A549 (cell line): Measurements from ENCODE around the gene SHCBP1. TPM values are rescaled to one million over a fixed set of nuclear protein-coding genes. Genes with fewer than 3 reads are reported as not detected.
"Not testable (repeated sequence)": the region's sequence is repeated elsewhere in the genome, so short reads cannot be mapped to it uniquely, and the experiment has no call there.

Experiments
- ATAC-seq, 2 experiments: fragments of 200-7000 bp in 1 of 2; fragments of >200 bp in 1 of 2; cut with Nextera tagmentation in 1 of 2; cut with Tn5 transposase in 1 of 2; 3 replicates each; pipeline versions ENCODE4 v1.8.0 to v1.9.1; 2018 to 2020; ENCODE audit warnings: mild to moderate bottlenecking in 1 of 2, moderate library complexity in 1 of 2
- CTCF ChIA-PET: fragments of 300-600 bp; sonication (Branson Sonifier 250); formaldehyde crosslinking; extraction: SDS; loops from one replicate; lab custom pipeline; 2021; ENCODE audit warnings: antibody characterized with exemption, inconsistent platforms; lab: Yijun Ruan, JAX
- POLR2A ChIA-PET: fragments of 350-600 bp; formaldehyde crosslinking; extraction: SDS; loops from one replicate; lab custom pipeline; 2021; ENCODE audit warnings: antibody characterized with exemption, inconsistent platforms; lab: Yijun Ruan, JAX
- DNase-seq, 2 experiments: peaks; one replicate each; pipeline versions ENCODE4 v3.0.0 to v3.0.0-alpha.2; 2011 to 2016; ENCODE audit warnings: low read depth in 1 of 2, low spot score in 1 of 2
- FAIRE-seq: peaks from 2 replicates; lab custom pipeline; 2011; peaks lifted over from hg19 to GRCh38; lab: Jason Lieb, UNC
- H3K27ac ChIP-seq, 2 experiments: fragments of >200 bp; sonication (Bioruptor Twin); formaldehyde crosslinking; 3 replicates each; pipeline ENCODE4 v1.5.1; 2016 to 2017
- H3K4me1 ChIP-seq: fragments of >200 bp; sonication (Bioruptor Twin); formaldehyde crosslinking; 3 replicates; pipeline ENCODE4 v1.6.1; 2016
- H3K4me2 ChIP-seq: fragments of >200 bp; sonication (Bioruptor Twin); formaldehyde crosslinking; 3 replicates; pipeline ENCODE4 v1.6.1; 2016
- H3K4me3 ChIP-seq: fragments of >200 bp; sonication (Bioruptor Twin); formaldehyde crosslinking; 3 replicates; pipeline ENCODE4 v1.5.1; 2016
- H3K9me3 ChIP-seq: fragments of >200 bp; sonication (Bioruptor Twin); formaldehyde crosslinking; 3 replicates; pipeline ENCODE4 v1.6.1; 2016
- BHLHE40 ChIP-seq: IDR thresholded peaks from 2 replicates; pipeline ENCODE4 v1.6.1; 2012; ENCODE audit warnings: low read depth, low read length, inconsistent platforms
- CBX2 ChIP-seq: fragments of 200-600 bp; sonication (generic); IDR thresholded peaks from 2 replicates; pipeline ENCODE4 v1.6.1; 2016; ENCODE audit warnings: low read depth, mild to moderate bottlenecking, borderline replicate concordance
- EHF ChIP-seq: fragments of 250-450 bp; sonication (Bioruptor Pico); IDR thresholded peaks from 2 replicates; pipeline ENCODE4 v1.5.0; 2020; ENCODE audit warnings: mild to moderate bottlenecking
- EHMT2 ChIP-seq: fragments of 200-600 bp; sonication (generic); IDR thresholded peaks from 2 replicates; pipeline ENCODE4 v1.6.1; 2016; ENCODE audit warnings: antibody characterized with exemption, low read depth, mild to moderate bottlenecking, moderate library complexity
- FOSL2 ChIP-seq, 2 experiments: fragments of 450-650 bp in 1 of 2; fragments of >200 bp in 1 of 2; sonication (Bioruptor Twin) in 1 of 2; formaldehyde crosslinking; IDR thresholded peaks; 2 replicates each; pipeline versions ENCODE4 v1.5.0 to v1.6.1; 2016 to 2020; ENCODE audit warnings: mild to moderate bottlenecking in 1 of 2, moderate library complexity in 1 of 2
- KDM1A ChIP-seq: fragments of 200-600 bp; sonication (generic); IDR thresholded peaks from 2 replicates; pipeline ENCODE4 v1.6.1; 2016; ENCODE audit warnings: low read depth, mild to moderate bottlenecking
- MAZ ChIP-seq: fragments of 150-350 bp; IDR thresholded peaks from 2 replicates; pipeline ENCODE4 v1.6.1; 2014; ENCODE audit warnings: antibody characterized with exemption, low read depth, low read length, borderline replicate concordance
- NFE2L2 ChIP-seq: fragments of 150-350 bp; conservative IDR thresholded peaks from 2 replicates; pipeline ENCODE4 v1.6.1; 2014; ENCODE audit warnings: low read length
- NPAS2 ChIP-seq: fragments of 250-450 bp; sonication (Bioruptor Pico); IDR thresholded peaks from 2 replicates; pipeline ENCODE4 v1.8.0; 2022; ENCODE audit warnings: mild to moderate bottlenecking, moderate library complexity, borderline replicate concordance
- POLR2A ChIP-seq: IDR thresholded peaks from 2 replicates; pipeline ENCODE4 v1.6.1; 2012; ENCODE audit warnings: mild to moderate bottlenecking, low read length
- POLR2AphosphoS2 ChIP-seq: conservative IDR thresholded peaks from 2 replicates; pipeline ENCODE4 v1.6.1; 2012; ENCODE audit warnings: low read length, improper control_type of control experiment, inconsistent platforms
- RNF2 ChIP-seq: fragments of 200-600 bp; sonication (generic); IDR thresholded peaks from 2 replicates; pipeline ENCODE4 v1.6.1; 2016; ENCODE audit warnings: low read depth, mild to moderate bottlenecking, antibody characterized with exemption, moderate library complexity, borderline replicate concordance
- SMC3 ChIP-seq: fragments of >200 bp; sonication (Bioruptor Twin); formaldehyde crosslinking; IDR thresholded peaks from 3 replicates; pipeline ENCODE4 v1.6.1; 2018; ENCODE audit warnings: inconsistent platforms
- ZSCAN20 ChIP-seq: fragments of 250-450 bp; sonication (Bioruptor Pico); IDR thresholded peaks from 2 replicates; pipeline ENCODE4 v1.8.0; 2022; ENCODE audit warnings: mild to moderate bottlenecking, moderate library complexity
- WGBS: methylation state at CpG from one replicate; pipeline ENCODE4 v1.1.6; 2017; ENCODE audit errors: missing lambda C conversion rate; 5-methylcytosine and 5-hydroxymethylcytosine counted together
- polyA plus RNA-seq, 4 experiments: library from polyadenylated mRNA; depleted of rRNA in 3 of 4; stranded (reverse); fragments of >200 nt; fragmentation: RNase III in 1 of 4; extraction: RNeasy Plus Mini Kit Qiagen cat#74134 plus additional on column Dnase treatment in 1 of 4; gene quantifications; 2 replicates in 3 of 4; 3 replicates in 1 of 4; pipeline ENCODE4 v1.2.3, GENCODE V29; 2011 to 2017
- TF ChIP-seq, protein P1 (sequence below): fragments of 450-650 bp; IDR thresholded peaks from 2 replicates; pipeline ENCODE4 v1.6.1; 2014; ENCODE audit warnings: antibody characterized with exemption
- TF ChIP-seq, protein P2 (sequence below): IDR thresholded peaks from 2 replicates; pipeline ENCODE4 v1.6.1; 2012; ENCODE audit warnings: low read depth, borderline replicate concordance
- TF ChIP-seq, protein P3 (sequence below): fragments of >200 bp; sonication (Bioruptor Twin); formaldehyde crosslinking; IDR thresholded peaks from 2 replicates; pipeline ENCODE4 v1.6.1; 2016
- TF ChIP-seq, protein P4 (sequence below): fragments of 200-600 bp; sonication (generic); IDR thresholded peaks from 2 replicates; pipeline ENCODE4 v1.6.1; 2016; ENCODE audit warnings: antibody characterized with exemption, mild to moderate bottlenecking, moderate library complexity

Gene SHCBP1
- polyA plus RNA-seq, 2 of the 4 experiments (the other 2 are of a cell fraction) = 46.0 to 53.6 TPM

DNA sequence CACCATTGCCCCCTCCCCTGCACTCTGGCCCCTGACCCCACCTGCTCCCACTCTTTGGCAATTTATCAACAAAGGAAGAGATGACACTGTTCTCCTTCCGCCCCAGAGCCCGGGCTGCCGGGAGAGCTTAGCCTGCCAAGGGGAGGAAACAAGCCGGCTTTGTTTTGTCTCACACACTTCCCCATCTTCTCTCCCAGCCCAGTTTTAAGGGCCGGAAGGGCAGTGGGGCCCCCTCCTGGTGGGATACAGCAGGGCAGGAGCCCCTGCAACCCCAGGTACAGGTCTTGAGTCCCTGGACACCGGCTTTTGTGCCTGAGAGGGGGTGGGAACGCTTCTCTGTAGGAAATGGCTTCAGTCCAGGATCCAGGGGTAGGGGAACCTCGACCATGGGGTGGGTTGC lies 2.1 kb upstream of the SHCBP1 start:
- WGBS = no CpG with 5 or more reads among the region's 8 CpGs
- H3K4me1 ChIP-seq, FAIRE-seq, CTCF ChIA-PET, H3K4me3 ChIP-seq, POLR2A ChIA-PET, H3K4me2 ChIP-seq, DNase-seq, H3K27ac ChIP-seq, H3K9me3 ChIP-seq: not testable (repeated sequence)
- ATAC-seq = peak in 1 of 2 experiments; percentile 61; a peak in 4 of 6 replicates

DNA sequence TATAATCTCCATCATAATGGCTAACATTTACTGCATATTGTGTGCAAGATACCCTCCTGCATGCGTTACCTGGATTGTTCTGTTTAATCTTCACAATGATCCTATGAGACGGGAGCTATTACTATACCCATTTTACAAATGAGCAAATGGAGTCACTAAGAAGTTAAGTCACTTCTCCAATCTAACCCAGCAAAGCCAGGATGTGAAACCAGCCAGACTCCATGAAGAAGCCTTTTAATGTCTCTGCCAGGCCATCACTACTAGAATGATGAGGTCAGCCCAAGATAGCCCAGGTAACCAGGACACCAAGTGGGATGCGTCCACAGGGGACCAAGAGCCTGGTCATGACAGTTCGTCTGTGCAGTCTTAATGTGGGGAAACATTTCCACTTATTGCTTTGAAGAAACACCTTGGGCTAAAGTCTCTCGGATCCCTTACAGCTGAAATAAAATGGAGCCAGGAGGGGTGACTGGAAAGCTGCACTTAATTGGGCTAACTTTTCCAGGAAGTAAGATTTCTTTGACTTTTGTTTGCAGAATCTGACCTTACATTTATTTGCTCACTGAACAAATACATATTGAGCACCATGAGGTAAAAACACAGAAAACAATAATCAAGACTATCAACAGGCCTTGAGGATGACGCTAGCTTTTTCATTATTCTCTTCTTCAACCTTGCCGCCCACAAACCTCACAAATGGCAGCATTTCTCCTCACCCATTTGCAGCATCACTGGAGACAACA lies 926 bp upstream of the SHCBP1 start:
- FAIRE-seq = no peak

DNA sequence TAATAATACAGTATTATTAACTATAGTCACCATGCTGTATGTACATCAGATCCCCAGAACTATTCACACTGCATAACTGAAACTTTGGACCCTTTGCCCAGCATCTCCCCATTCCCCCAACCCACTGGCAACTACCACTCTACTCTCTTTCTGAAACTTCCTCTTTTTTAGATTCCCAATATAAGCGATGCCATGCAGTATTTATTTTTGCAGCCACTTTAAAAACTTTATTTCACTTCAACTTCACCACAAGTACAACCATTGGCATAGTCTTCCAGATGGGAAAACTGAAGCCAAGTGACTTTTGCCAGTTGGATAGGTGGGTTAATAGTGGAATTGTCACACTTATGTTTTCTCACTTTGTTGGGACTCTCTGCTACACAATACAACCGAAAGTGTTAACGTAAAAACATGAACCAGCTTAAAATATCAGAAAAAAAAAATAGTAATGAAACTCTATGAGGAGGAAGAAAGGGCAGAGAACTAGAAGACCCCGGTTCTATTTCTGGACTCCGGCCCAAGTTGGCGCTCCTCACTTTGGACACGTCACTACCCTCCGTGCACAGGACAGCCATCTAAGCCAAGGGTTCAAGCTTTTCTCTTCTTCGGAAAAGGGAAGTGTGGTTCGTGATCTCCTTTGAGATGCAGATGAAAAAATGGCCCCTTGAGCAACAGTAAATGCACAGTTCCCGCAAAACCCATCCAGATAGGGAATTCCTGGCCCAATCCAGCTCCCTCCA lies 743 bp downstream of the SHCBP1 start:
- no peak for TF ChIP-seq ZSCAN20 (CRISPR knock-in tag)
- no peak for TF ChIP-seq RNF2
- TF ChIP-seq, protein P1, sequence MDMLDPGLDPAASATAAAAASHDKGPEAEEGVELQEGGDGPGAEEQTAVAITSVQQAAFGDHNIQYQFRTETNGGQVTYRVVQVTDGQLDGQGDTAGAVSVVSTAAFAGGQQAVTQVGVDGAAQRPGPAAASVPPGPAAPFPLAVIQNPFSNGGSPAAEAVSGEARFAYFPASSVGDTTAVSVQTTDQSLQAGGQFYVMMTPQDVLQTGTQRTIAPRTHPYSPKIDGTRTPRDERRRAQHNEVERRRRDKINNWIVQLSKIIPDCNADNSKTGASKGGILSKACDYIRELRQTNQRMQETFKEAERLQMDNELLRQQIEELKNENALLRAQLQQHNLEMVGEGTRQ = no peak
- no peak for TF ChIP-seq FOSL2 (IDR thresholded peaks at IDR 0.05)
- no peak for TF ChIP-seq FOSL2 (CRISPR knock-in tag; IDR thresholded peaks at IDR 0.05)
- TF ChIP-seq NPAS2 (CRISPR knock-in tag) = no peak
- TF ChIP-seq, protein P2, sequence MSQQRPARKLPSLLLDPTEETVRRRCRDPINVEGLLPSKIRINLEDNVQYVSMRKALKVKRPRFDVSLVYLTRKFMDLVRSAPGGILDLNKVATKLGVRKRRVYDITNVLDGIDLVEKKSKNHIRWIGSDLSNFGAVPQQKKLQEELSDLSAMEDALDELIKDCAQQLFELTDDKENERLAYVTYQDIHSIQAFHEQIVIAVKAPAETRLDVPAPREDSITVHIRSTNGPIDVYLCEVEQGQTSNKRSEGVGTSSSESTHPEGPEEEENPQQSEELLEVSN = no peak
- ATAC-seq (peak; percentile 2 to 14; a peak in 2 of 6 replicates), FAIRE-seq (no peak), DNase-seq (peak; percentile 7 to 19)
- peak overlapping the region; percentile 68 for H3K4me3 ChIP-seq
- 0 out of 3 replicates have a peak, but pooled peaks cover 3% of the 10 kb centered on the region for H3K4me1 ChIP-seq
- CTCF ChIA-PET = interaction anchor here (0.7 to 5.8 kb wide), 3 partner anchors 9 to 66 kb away, joined by 4 to 28 read pairs (median 5); no protein-coding TSS in a partner anchor
- no peaks in the 10 kb centered on the region for H3K9me3 ChIP-seq
- POLR2A ChIA-PET = no interaction called here
- peak overlapping the region; percentile 63 for H3K4me2 ChIP-seq
- peak overlapping the region; percentile 61 to 87; a peak in 5 of 6 replicates for H3K27ac ChIP-seq
- 6% methylated on average over 11 of the region's 11 CpGs for WGBS

More for the DNA sequence above, 926 bp upstream of the SHCBP1 start:
- POLR2A ChIA-PET = interaction anchor here (1.0 kb wide), 1 partner anchor 7 kb away, joined by 4 read pairs; no protein-coding TSS in a partner anchor
- no peak for TF ChIP-seq SMC3
- TF ChIP-seq MAZ = no peak
- no peak for TF ChIP-seq BHLHE40
- TF ChIP-seq, protein P3, sequence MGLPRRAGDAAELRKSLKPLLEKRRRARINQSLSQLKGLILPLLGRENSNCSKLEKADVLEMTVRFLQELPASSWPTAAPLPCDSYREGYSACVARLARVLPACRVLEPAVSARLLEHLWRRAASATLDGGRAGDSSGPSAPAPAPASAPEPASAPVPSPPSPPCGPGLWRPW = no peak
- no peak for TF ChIP-seq EHF (CRISPR knock-in tag)
- no peak for TF ChIP-seq POLR2AphosphoS2
- no peak for TF ChIP-seq RNF2
- TF ChIP-seq CBX2 = no peak
- no peak for TF ChIP-seq ZSCAN20 (CRISPR knock-in tag)
- no peak for TF ChIP-seq POLR2A
- TF ChIP-seq NFE2L2 = no peak
- no peak for TF ChIP-seq KDM1A
- no peak for TF ChIP-seq EHMT2
- TF ChIP-seq, protein P4, sequence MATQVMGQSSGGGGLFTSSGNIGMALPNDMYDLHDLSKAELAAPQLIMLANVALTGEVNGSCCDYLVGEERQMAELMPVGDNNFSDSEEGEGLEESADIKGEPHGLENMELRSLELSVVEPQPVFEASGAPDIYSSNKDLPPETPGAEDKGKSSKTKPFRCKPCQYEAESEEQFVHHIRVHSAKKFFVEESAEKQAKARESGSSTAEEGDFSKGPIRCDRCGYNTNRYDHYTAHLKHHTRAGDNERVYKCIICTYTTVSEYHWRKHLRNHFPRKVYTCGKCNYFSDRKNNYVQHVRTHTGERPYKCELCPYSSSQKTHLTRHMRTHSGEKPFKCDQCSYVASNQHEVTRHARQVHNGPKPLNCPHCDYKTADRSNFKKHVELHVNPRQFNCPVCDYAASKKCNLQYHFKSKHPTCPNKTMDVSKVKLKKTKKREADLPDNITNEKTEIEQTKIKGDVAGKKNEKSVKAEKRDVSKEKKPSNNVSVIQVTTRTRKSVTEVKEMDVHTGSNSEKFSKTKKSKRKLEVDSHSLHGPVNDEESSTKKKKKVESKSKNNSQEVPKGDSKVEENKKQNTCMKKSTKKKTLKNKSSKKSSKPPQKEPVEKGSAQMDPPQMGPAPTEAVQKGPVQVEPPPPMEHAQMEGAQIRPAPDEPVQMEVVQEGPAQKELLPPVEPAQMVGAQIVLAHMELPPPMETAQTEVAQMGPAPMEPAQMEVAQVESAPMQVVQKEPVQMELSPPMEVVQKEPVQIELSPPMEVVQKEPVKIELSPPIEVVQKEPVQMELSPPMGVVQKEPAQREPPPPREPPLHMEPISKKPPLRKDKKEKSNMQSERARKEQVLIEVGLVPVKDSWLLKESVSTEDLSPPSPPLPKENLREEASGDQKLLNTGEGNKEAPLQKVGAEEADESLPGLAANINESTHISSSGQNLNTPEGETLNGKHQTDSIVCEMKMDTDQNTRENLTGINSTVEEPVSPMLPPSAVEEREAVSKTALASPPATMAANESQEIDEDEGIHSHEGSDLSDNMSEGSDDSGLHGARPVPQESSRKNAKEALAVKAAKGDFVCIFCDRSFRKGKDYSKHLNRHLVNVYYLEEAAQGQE = no peak
- DNase-seq (no peak), ATAC-seq (no peak)
- H3K9me3 ChIP-seq = no peaks in the 10 kb centered on the region
- WGBS = 80% methylated on average over 7 of the region's 7 CpGs
- no peak overlapping the region for H3K27ac ChIP-seq
- peak overlapping the region; percentile 63; the same call in 2 of the 3 replicates for H3K4me2 ChIP-seq
- H3K4me3 ChIP-seq = no peak overlapping the region
- CTCF ChIA-PET = interaction anchor here (1.5 kb wide), 1 partner anchor 68 kb away, joined by 4 read pairs; no protein-coding TSS in a partner anchor
- H3K4me1 ChIP-seq = 0 out of 3 replicates have a peak, but pooled peaks cover 3% of the 10 kb centered on the region
